CD4-positive, alpha-beta T cell (primary cell): ENCODE measurements around the gene TRIM3. TPM values are rescaled to one million over a fixed set of nuclear protein-coding genes. Genes with fewer than 3 reads are reported as not detected.

ENCODE experiments used
- ATAC-seq: fragments of 200-7000 bp; cut with Tn5 transposase; one replicate; pipeline ENCODE4 v1.10.0; 2022; ENCODE audit warnings: mild to moderate bottlenecking; ENCODE audit not compliant: poor library complexity
- CTCF ChIA-PET: fragments of 350-600 bp; sonication (Branson Sonifier 250); formaldehyde crosslinking; loops from one replicate; lab custom pipeline; 2021; ENCODE audit warnings: antibody characterized with exemption, inconsistent platforms; lab: Charles Lee
- POLR2A ChIA-PET: fragments of 350-600 bp; sonication (Branson Sonifier 250); formaldehyde crosslinking; loops from one replicate; lab custom pipeline; 2021; ENCODE audit warnings: antibody characterized with exemption, inconsistent platforms; lab: Charles Lee
- DNase-seq, 14 experiments: peaks; one replicate each; pipeline ENCODE4 v3.0.0-alpha.2; 2013 to 2020; ENCODE audit warnings: mixed read lengths in 2 of 14
- H3K27ac ChIP-seq, 2 donors: one replicate each; pipeline versions ENCODE4 v1.5.1 to v1.7.0; 2013; ENCODE audit warnings: low read length in 2 of 2, low read depth in 1 of 2, mild to moderate bottlenecking in 1 of 2
- H3K27me3 ChIP-seq, 2 experiments: 1 replicate in 1 of 2; 2 replicates in 1 of 2; pipeline versions ENCODE4 v1.6.1 to v1.7.0; 2013; ENCODE audit warnings: low read length in 2 of 2, control low read depth in 1 of 2, mild to moderate bottlenecking in 1 of 2, moderate library complexity in 1 of 2; ENCODE audit not compliant: insufficient read depth in 2 of 2, control insufficient read depth in 1 of 2
- H3K36me3 ChIP-seq: one replicate; pipeline ENCODE4 v1.6.1; 2013; ENCODE audit warnings: low read length, control low read depth; ENCODE audit not compliant: insufficient read depth
- H3K4me1 ChIP-seq: one replicate; pipeline ENCODE4 v1.6.1; 2013; ENCODE audit warnings: low read length, control low read depth; ENCODE audit not compliant: insufficient read depth
- H3K4me3 ChIP-seq: one replicate; pipeline ENCODE4 v1.5.1; 2013; ENCODE audit warnings: mild to moderate bottlenecking, low read length, moderate library complexity
- H3K9me3 ChIP-seq, 2 experiments: 1 replicate in 1 of 2; 2 replicates in 1 of 2; pipeline versions ENCODE4 v1.6.1 to v1.7.0; 2013; ENCODE audit warnings: low read length in 2 of 2, mild to moderate bottlenecking in 2 of 2, control low read depth in 1 of 2, moderate library complexity in 1 of 2; ENCODE audit not compliant: control insufficient read depth in 1 of 2, insufficient read depth in 1 of 2
- H3K27ac Mint-ChIP-seq: one replicate; pipeline ENCODE4 v1.8.0; 2020; ENCODE audit warnings: mixed read lengths
- H3K27me3 Mint-ChIP-seq: one replicate; pipeline ENCODE4 v1.8.0; 2021; ENCODE audit warnings: mixed read lengths
- H3K36me3 Mint-ChIP-seq: one replicate; pipeline ENCODE4 v1.8.0; 2021; ENCODE audit warnings: low read depth, mixed read lengths
- H3K4me1 Mint-ChIP-seq: one replicate; pipeline ENCODE4 v1.8.0; 2021; ENCODE audit warnings: low read depth, mixed read lengths
- H3K4me3 Mint-ChIP-seq: one replicate; pipeline ENCODE4 v1.8.0; 2020; ENCODE audit warnings: mild to moderate bottlenecking, mixed read lengths
- H3K9me3 Mint-ChIP-seq: one replicate; pipeline ENCODE4 v1.8.0; 2020; ENCODE audit warnings: mixed read lengths
- intact Hi-C, 2 experiments: fragments of 100-400 bp; cut with DNase I in 1 of 2; cut with micrococcal nuclease in 1 of 2; formaldehyde crosslinking; loops; one replicate each; pipeline versions ENCODE4 v1.15.1 to v1.9.0; 2023 to 2025; cut with DNase I, micrococcal nuclease
- total RNA-seq, 174 experiments: library from RNA in 2 of 174; stranded (reverse) in 2 of 174; gene quantifications; one replicate each; pipeline ENCODE4 v1.2.3 and lab custom pipeline; 2021 to 2026
- TF ChIP-seq, protein P1 (sequence below): fragments of 200-600 bp; IDR thresholded peaks from one replicate; pipeline ENCODE4 v1.8.0; 2022; ENCODE audit warnings: antibody characterized with exemption, mild to moderate bottlenecking

Gene TRIM3
- total RNA-seq, 2 experiments from 2014 or later = 16.4 to 16.6 TPM

GRCh38 chr11:6400431-6401345, 73.1 kb downstream of the TRIM3 start:
- Mint-ChIP-seq H3K36me3 (peaks cover 79% of the 10 kb centered on the region), H3K4me1 (peaks cover 92% of the 10 kb centered on the region), H3K9me3 (no peaks in the 10 kb centered on the region), H3K4me3 (peak overlapping the region; percentile 58), H3K27ac (peak overlapping the region; percentile 97), H3K27me3 (no peaks in the 10 kb centered on the region)
- ChIA-PET CTCF (interaction anchor here (0.9 to 4.8 kb wide), 2 partner anchors 22 to 43 kb away, joined by 3 to 26 read pairs; no protein-coding TSS in a partner anchor), POLR2A (interaction anchor here (1.2 to 8.6 kb wide), 7 partner anchors 10 to 283 kb away, joined by 3 to 253 read pairs (median 12); partner anchors contain the start of genes APBB1, FHIP1B, MRPL17 and SMPD1)
- TF ChIP-seq, protein P1, sequence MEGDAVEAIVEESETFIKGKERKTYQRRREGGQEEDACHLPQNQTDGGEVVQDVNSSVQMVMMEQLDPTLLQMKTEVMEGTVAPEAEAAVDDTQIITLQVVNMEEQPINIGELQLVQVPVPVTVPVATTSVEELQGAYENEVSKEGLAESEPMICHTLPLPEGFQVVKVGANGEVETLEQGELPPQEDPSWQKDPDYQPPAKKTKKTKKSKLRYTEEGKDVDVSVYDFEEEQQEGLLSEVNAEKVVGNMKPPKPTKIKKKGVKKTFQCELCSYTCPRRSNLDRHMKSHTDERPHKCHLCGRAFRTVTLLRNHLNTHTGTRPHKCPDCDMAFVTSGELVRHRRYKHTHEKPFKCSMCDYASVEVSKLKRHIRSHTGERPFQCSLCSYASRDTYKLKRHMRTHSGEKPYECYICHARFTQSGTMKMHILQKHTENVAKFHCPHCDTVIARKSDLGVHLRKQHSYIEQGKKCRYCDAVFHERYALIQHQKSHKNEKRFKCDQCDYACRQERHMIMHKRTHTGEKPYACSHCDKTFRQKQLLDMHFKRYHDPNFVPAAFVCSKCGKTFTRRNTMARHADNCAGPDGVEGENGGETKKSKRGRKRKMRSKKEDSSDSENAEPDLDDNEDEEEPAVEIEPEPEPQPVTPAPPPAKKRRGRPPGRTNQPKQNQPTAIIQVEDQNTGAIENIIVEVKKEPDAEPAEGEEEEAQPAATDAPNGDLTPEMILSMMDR = no peak
- Histone ChIP-seq H3K4me1 (peaks cover 84% of the 10 kb centered on the region), H3K9me3 (no peaks in the 10 kb centered on the region), H3K27ac (peak overlapping the region; percentile 75 to 91), H3K4me3 (no peak overlapping the region), H3K36me3 (peaks cover 47% of the 10 kb centered on the region), H3K27me3 (no peaks in the 10 kb centered on the region)
- intact Hi-C loops = no loop called here
- no peak for ATAC-seq
- no peak for DNase-seq

Other genes starting within 250 kb of the TRIM3 start
- 10 to 100 TPM; 26.7 to 27.7 TPM for gene FHIP1B, start 239.3 kb downstream of the TRIM3 start, total RNA-seq
- gene CNGA4, start 234.9 kb downstream of the TRIM3 start, total RNA-seq = under 1 TPM in 1 of 2 experiments, not detected in 1; 0.16 TPM
- not detected for gene CCKBR, start 214.1 kb downstream of the TRIM3 start, total RNA-seq
- gene CAVIN3, start 153.4 kb downstream of the TRIM3 start, total RNA-seq = under 1 TPM in 1 of 2 experiments, not detected in 1; 0.27 TPM
- 10 to 100 TPM; 70.9 to 75.0 TPM for gene SMPD1, start 83.5 kb downstream of the TRIM3 start, total RNA-seq
- 100 to 1,000 TPM; 182 to 184 TPM for gene APBB1, start 54.8 kb downstream of the TRIM3 start, total RNA-seq
- gene HPX, start 33.0 kb downstream of the TRIM3 start, total RNA-seq = under 1 TPM; 0.52 to 0.87 TPM
- gene ARFIP2, start 7.4 kb upstream of the TRIM3 start, total RNA-seq = 10 to 100 TPM; 78.1 to 80.5 TPM
- gene TIMM10B, start 7.6 kb upstream of the TRIM3 start, total RNA-seq = 10 to 100 TPM; 68.5 to 68.6 TPM
- gene DNHD1, start 23.3 kb upstream of the TRIM3 start, total RNA-seq = 10 to 100 TPM; 44.1 to 46.8 TPM
- gene RRP8, start 129.7 kb upstream of the TRIM3 start, total RNA-seq = 10 to 100 TPM; 25.7 to 27.3 TPM
- 10 to 100 TPM; 19.2 to 21.0 TPM for gene ILK, start 129.8 kb upstream of the TRIM3 start, total RNA-seq
- 100 to 1,000 TPM; 154 to 164 TPM for gene TAF10, start 138.3 kb upstream of the TRIM3 start, total RNA-seq
- gene TPP1, start 145.5 kb upstream of the TRIM3 start, total RNA-seq = 10 to 100 TPM; 29.7 to 34.4 TPM
- 1 to 10 TPM; 9.7 TPM for gene DCHS1, start 181.9 kb upstream of the TRIM3 start, total RNA-seq
- 10 to 100 TPM; 12.3 to 14.2 TPM for gene MRPL17, start 209.4 kb upstream of the TRIM3 start, total RNA-seq